Ishikawa (cell line): Measurements from ENCODE around the gene RHOV.
A peak's percentile ranks its signal among the peaks of the same experiment; 100 is the strongest.

Experiments
- CEBPB ChIP-seq: IDR thresholded peaks from 2 replicates; pipeline ENCODE4 v1.6.1; 2012
- CREB1 ChIP-seq: IDR thresholded peaks from 2 replicates; pipeline ENCODE4 v1.6.1; 2012; ENCODE audit warnings: low read depth
- EGR1 ChIP-seq: IDR thresholded peaks from 2 replicates; pipeline ENCODE4 v1.6.1; 2012
- EP300 ChIP-seq: IDR thresholded peaks from 2 replicates; pipeline ENCODE4 v1.6.1; 2012; ENCODE audit warnings: borderline replicate concordance
- FOXM1 ChIP-seq: IDR thresholded peaks from 2 replicates; pipeline ENCODE4 v1.6.1; 2012; ENCODE audit warnings: low read depth, borderline replicate concordance
- NFIC ChIP-seq: IDR thresholded peaks from 2 replicates; pipeline ENCODE4 v1.6.1; 2012
- RAD21 ChIP-seq: IDR thresholded peaks from 2 replicates; pipeline ENCODE4 v1.6.1; 2012; ENCODE audit warnings: low read depth
- TAF1 ChIP-seq: IDR thresholded peaks from 2 replicates; pipeline ENCODE4 v1.6.1; 2012; ENCODE audit warnings: low read depth, mild to moderate bottlenecking
- TCF12 ChIP-seq: IDR thresholded peaks from 2 replicates; pipeline ENCODE4 v1.6.1; 2012; ENCODE audit warnings: low read depth
- TEAD4 ChIP-seq: IDR thresholded peaks from 2 replicates; pipeline ENCODE4 v1.6.1; 2012
- YY1 ChIP-seq: IDR thresholded peaks from 2 replicates; pipeline ENCODE4 v1.6.1; 2012; ENCODE audit warnings: low read depth
- ZBTB7A ChIP-seq: IDR thresholded peaks from 2 replicates; pipeline ENCODE4 v1.6.1; 2012; ENCODE audit warnings: low read depth
- TF ChIP-seq, protein P1 (sequence below): IDR thresholded peaks from 2 replicates; pipeline ENCODE4 v1.6.1; 2012
- TF ChIP-seq, protein P2 (sequence below): IDR thresholded peaks from 2 replicates; pipeline ENCODE4 v1.6.1; 2012; ENCODE audit warnings: low read depth, mild to moderate bottlenecking
- TF ChIP-seq, protein P3 (sequence below): IDR thresholded peaks from 2 replicates; pipeline ENCODE4 v1.6.1; 2012

RHOV gene

DNA sequence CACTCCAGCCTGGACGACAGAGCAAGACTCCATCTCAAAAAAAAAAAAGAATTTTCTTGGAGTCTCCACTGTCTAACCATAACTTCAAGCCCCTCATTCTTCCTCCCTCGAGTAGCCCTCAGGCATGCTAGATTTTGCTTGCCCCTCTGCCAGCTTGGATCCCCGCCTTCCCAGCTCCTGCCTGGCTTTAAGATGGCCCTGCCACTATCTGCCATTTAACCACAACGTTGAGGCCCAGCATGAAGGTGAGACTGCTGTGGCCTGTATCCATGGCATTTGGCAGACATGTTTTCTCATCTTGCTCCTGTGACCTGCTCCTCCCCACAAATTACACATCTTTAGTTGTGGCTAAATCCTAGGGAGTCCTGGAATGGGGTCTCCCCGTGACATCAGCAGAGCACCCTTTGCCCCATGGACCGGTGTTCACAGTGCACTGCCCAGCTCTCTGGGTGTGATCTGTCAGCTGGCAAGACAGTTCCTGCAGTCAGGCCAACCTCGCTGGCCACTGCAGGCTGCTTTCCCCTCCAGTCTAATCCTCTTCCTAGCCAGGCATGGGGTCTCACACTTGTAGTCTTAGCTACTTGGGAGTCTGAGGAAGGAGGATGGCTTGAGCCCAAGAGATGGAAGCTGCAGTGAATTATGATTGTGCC is 30.6 kb upstream of the RHOV start:
- TF ChIP-seq RAD21: no peak
- TF ChIP-seq, protein P1, sequence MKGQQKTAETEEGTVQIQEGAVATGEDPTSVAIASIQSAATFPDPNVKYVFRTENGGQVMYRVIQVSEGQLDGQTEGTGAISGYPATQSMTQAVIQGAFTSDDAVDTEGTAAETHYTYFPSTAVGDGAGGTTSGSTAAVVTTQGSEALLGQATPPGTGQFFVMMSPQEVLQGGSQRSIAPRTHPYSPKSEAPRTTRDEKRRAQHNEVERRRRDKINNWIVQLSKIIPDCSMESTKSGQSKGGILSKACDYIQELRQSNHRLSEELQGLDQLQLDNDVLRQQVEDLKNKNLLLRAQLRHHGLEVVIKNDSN: no peak
- no peak for TF ChIP-seq YY1

DNA sequence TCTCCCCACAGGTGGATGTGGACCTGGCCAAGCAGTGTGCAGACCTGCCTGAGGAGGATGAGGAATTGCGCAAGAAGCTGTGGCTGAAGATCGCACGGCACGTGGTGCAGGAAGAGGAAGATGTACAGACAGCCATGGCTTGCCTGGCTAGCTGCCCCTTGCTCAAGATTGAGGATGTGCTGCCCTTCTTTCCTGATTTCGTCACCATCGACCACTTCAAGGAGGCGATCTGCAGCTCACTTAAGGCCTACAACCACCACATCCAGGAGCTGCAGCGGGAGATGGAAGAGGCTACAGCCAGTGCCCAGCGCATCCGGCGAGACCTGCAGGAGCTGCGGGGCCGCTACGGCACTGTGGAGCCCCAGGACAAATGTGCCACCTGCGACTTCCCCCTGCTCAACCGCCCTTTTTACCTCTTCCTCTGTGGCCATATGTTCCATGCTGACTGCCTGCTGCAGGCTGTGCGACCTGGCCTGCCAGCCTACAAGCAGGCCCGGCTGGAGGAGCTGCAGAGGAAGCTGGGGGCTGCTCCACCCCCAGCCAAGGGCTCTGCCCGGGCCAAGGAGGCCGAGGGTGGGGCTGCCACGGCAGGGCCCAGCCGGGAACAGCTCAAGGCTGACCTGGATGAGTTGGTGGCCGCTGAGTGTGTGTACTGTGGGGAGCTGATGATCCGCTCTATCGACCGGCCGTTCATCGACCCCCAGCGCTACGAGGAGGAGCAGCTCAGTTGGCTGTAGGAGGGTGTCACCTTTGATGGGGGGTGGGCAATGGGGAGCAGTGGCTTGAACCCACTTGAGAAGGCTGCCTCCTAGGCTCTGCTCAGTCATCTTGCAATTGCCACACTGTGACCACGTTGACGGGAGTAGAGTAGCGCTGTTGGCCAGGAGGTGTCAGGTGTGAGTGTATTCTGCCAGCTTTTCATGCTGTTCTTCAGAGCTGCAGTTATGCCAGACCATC is 28.8 kb upstream of the RHOV start:
- TF ChIP-seq NFIC (no peak), CEBPB (peak; percentile 80)

DNA sequence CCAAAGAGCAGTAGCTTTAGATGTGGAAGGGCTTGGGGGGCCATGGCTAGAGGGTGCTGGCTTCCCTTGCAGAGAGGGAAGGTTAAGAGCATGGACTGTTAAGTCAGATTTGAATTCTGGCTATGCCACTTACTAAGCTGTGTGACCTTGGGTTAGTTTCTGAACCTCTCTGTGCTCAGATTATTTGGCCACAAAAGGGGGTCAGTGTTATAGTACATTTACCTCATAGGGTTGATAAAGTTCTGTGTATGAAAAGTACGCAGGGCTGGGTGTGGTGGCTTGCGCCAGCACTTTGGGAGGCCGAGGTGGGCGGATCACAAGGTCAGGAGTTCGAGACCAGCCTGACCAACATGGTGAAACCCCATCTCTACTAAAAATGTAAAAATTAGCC is 27.0 kb upstream of the RHOV start:
- TF ChIP-seq TAF1 (no peak), CEBPB (no peak), CREB1 (no peak), ZBTB7A (no peak), YY1 (no peak), RAD21 (no peak), TEAD4 (no peak), EGR1 (no peak), TCF12 (no peak), NFIC (no peak), FOXM1 (no peak), EP300 (no peak)
- TF ChIP-seq, protein P1: no peak
- TF ChIP-seq, protein P2, sequence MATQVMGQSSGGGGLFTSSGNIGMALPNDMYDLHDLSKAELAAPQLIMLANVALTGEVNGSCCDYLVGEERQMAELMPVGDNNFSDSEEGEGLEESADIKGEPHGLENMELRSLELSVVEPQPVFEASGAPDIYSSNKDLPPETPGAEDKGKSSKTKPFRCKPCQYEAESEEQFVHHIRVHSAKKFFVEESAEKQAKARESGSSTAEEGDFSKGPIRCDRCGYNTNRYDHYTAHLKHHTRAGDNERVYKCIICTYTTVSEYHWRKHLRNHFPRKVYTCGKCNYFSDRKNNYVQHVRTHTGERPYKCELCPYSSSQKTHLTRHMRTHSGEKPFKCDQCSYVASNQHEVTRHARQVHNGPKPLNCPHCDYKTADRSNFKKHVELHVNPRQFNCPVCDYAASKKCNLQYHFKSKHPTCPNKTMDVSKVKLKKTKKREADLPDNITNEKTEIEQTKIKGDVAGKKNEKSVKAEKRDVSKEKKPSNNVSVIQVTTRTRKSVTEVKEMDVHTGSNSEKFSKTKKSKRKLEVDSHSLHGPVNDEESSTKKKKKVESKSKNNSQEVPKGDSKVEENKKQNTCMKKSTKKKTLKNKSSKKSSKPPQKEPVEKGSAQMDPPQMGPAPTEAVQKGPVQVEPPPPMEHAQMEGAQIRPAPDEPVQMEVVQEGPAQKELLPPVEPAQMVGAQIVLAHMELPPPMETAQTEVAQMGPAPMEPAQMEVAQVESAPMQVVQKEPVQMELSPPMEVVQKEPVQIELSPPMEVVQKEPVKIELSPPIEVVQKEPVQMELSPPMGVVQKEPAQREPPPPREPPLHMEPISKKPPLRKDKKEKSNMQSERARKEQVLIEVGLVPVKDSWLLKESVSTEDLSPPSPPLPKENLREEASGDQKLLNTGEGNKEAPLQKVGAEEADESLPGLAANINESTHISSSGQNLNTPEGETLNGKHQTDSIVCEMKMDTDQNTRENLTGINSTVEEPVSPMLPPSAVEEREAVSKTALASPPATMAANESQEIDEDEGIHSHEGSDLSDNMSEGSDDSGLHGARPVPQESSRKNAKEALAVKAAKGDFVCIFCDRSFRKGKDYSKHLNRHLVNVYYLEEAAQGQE: no peak
- TF ChIP-seq, protein P3, sequence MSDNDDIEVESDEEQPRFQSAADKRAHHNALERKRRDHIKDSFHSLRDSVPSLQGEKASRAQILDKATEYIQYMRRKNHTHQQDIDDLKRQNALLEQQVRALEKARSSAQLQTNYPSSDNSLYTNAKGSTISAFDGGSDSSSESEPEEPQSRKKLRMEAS: no peak

DNA sequence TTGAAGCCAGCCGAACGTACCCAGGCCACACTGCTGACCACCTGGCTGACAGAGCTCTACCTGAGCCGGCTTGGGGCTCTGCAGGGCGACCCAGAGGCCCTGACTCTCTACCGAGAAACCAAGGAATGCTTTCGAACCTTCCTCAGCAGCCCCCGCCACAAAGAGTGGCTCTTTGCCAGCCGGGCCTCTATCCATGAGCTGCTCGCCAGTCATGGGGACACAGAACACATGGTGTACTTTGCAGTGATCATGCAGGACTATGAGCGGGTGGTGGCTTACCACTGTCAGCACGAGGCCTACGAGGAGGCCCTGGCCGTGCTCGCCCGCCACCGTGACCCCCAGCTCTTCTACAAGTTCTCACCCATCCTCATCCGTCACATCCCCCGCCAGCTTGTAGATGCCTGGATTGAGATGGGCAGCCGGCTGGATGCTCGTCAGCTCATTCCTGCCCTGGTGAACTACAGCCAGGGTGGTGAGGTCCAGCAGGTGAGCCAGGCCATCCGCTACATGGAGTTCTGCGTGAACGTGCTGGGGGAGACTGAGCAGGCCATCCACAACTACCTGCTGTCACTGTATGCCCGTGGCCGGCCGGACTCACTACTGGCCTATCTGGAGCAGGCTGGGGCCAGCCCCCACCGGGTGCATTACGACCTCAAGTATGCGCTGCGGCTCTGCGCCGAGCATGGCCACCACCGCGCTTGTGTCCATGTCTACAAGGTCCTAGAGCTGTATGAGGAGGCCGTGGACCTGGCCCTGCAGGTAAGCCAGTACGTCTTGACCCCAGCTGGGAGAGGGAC is 26.4 kb upstream of the RHOV start:
- TF ChIP-seq, protein P3: no peak
- no peak for TF ChIP-seq NFIC
- no peak for TF ChIP-seq TEAD4
- no peak for TF ChIP-seq EGR1
- no peak for TF ChIP-seq TAF1
- no peak for TF ChIP-seq CREB1
- no peak for TF ChIP-seq TCF12
- no peak for TF ChIP-seq RAD21
- no peak for TF ChIP-seq CEBPB

DNA sequence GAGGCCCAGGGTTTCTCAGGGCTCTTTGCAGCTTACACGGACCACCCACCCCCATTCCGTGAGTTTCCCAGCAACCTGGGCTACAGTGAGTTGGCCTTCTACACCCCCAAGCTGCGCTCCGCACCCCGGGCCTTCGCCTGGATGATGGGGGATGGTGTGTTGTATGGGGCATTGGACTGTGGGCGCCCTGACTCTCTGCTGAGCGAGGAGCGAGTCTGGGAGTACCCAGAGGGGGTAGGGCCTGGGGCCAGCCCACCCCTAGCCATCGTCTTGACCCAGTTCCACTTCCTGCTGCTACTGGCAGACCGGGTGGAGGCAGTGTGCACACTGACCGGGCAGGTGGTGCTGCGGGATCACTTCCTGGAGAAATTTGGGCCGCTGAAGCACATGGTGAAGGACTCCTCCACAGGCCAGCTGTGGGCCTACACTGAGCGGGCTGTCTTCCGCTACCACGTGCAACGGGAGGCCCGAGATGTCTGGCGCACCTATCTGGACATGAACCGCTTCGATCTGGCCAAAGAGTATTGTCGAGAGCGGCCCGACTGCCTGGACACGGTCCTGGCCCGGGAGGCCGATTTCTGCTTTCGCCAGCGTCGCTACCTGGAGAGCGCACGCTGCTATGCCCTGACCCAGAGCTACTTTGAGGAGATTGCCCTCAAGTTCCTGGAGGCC is 25.6 kb upstream of the RHOV start:
- TF ChIP-seq TAF1: no peak
- TF ChIP-seq, protein P1: no peak
- TF ChIP-seq, protein P3: no peak
- TF ChIP-seq CREB1: no peak
- no peak for TF ChIP-seq EP300
- no peak for TF ChIP-seq NFIC
- TF ChIP-seq TEAD4: no peak
- no peak for TF ChIP-seq ZBTB7A
- TF ChIP-seq, protein P2: no peak
- no peak for TF ChIP-seq YY1
- TF ChIP-seq FOXM1: no peak
